OCI-LY7 (cell line): ENCODE results near the gene CHSY3. TPM values are rescaled to one million over a fixed set of nuclear protein-coding genes. Genes with fewer than 3 reads are reported as not detected.

Experiments
- BruUV-seq: library from RNA; stranded (reverse); fragments of 400-500 nt; replicated peaks from 2 replicates; lab custom pipeline; 2021; lab: Mats Ljungman, UMichigan
- CTCF ChIA-PET: fragments of 300-600 bp; sonication (Branson Sonifier 250); formaldehyde crosslinking; loops from one replicate; lab custom pipeline; 2022; ENCODE audit warnings: antibody characterized with exemption; ENCODE audit not compliant: unreplicated experiment; lab: Charles Lee
- POLR2A ChIA-PET: fragments of 300-600 bp; sonication (Branson Sonifier 250); formaldehyde crosslinking; loops from one replicate; lab custom pipeline; 2022; ENCODE audit warnings: antibody characterized with exemption; lab: Charles Lee
- DNase-seq: peaks from one replicate; pipeline ENCODE4 v3.0.0-alpha.2; 2015; ENCODE audit warnings: low spot score
- H2AFZ ChIP-seq: fragments of 200-600 bp; sonication (generic), shearing (Covaris generic); 2 replicates; pipeline ENCODE4 v1.6.1; 2014; ENCODE audit warnings: mild to moderate bottlenecking, antibody characterized with exemption, low read length, moderate library complexity
- H3K27ac ChIP-seq: fragments of 200-600 bp; sonication (generic); 2 replicates; pipeline ENCODE4 v1.5.1; 2014; ENCODE audit warnings: mixed run types, low read depth, mild to moderate bottlenecking, moderate library complexity, low read length, inconsistent platforms; ENCODE audit not compliant: poor library complexity, severe bottlenecking
- H3K36me3 ChIP-seq: fragments of 200-600 bp; sonication (generic); 2 replicates; pipeline ENCODE4 v1.6.1; 2014; ENCODE audit warnings: mild to moderate bottlenecking, antibody characterized with exemption, low read length, moderate library complexity, mixed read lengths; ENCODE audit not compliant: insufficient read depth
- H3K4me1 ChIP-seq: fragments of 200-600 bp; sonication (generic); 2 replicates; pipeline ENCODE4 v1.5.1; 2014; ENCODE audit warnings: mild to moderate bottlenecking, low read length; ENCODE audit not compliant: insufficient read depth, poor library complexity, severe bottlenecking
- H3K4me2 ChIP-seq: fragments of 200-600 bp; sonication (generic); 2 replicates; pipeline ENCODE4 v1.6.1; 2014; ENCODE audit warnings: mild to moderate bottlenecking, low read length
- H3K4me3 ChIP-seq: fragments of 200-600 bp; sonication (generic); 2 replicates; pipeline ENCODE4 v1.5.1; 2014; ENCODE audit warnings: mild to moderate bottlenecking, low read depth, low read length; ENCODE audit not compliant: poor library complexity, severe bottlenecking
- H3K79me2 ChIP-seq: fragments of 200-600 bp; sonication (generic); 2 replicates; pipeline ENCODE4 v1.6.1; 2016; ENCODE audit warnings: low read depth, mild to moderate bottlenecking, low read length, moderate library complexity, mixed read lengths; ENCODE audit not compliant: insufficient read depth
- H3K9me2 ChIP-seq: fragments of 200-600 bp; sonication (generic); 2 replicates; pipeline ENCODE4 v1.6.1; 2016; ENCODE audit warnings: mild to moderate bottlenecking, low read length, mixed read lengths; ENCODE audit not compliant: insufficient read depth
- H3K9me3 ChIP-seq: fragments of 200-600 bp; sonication (generic); 2 replicates; pipeline ENCODE4 v1.6.1; 2014; ENCODE audit warnings: mild to moderate bottlenecking, mixed run types, low read length, mixed read lengths
- H4K20me1 ChIP-seq: fragments of 200-600 bp; sonication (generic); 2 replicates; pipeline ENCODE4 v1.6.1; 2014; ENCODE audit warnings: mild to moderate bottlenecking, antibody characterized with exemption, low read length, moderate library complexity, mixed read lengths; ENCODE audit not compliant: insufficient read depth
- CTCF ChIP-seq: fragments of 200-600 bp; sonication (generic); conservative IDR thresholded peaks from 2 replicates; pipeline ENCODE4 v1.5.1; 2014; ENCODE audit warnings: mild to moderate bottlenecking, antibody characterized with exemption, low read length, moderate library complexity, mixed read lengths
- EZH2phosphoT487 ChIP-seq: fragments of 200-600 bp; sonication (generic); IDR thresholded peaks from 2 replicates; pipeline ENCODE4 v1.6.1; 2018; ENCODE audit warnings: low read depth, borderline replicate concordance, mild to moderate bottlenecking, mixed run types, antibody characterized with exemption, low read length, moderate library complexity, mixed read lengths
- intact Hi-C: fragments of 100-400 bp; cut with micrococcal nuclease; formaldehyde crosslinking; loops from one replicate; pipeline ENCODE4 v1.10.0; 2022; ENCODE audit not compliant: unreplicated experiment
- total RNA-seq, 2 experiments: library from RNA; depleted of rRNA in 1 of 2; stranded (reverse); fragments of >200 nt in 1 of 2; shearing (Covaris generic) in 1 of 2; gene quantifications; 2 replicates each; pipeline ENCODE4 v1.2.3, GENCODE V29; 2014 to 2022

CHSY3 gene
- total RNA-seq, 2 experiments from 2014 or later: not detected

GRCh38 chr5:129912601-129913255 is 8.5 kb downstream of the CHSY3 start:
- no peaks in the 10 kb centered on the region for H3K79me2 ChIP-seq
- DNase-seq: no peak
- H2AFZ ChIP-seq: no peak overlapping the region
- no peak for TF ChIP-seq EZH2phosphoT487
- TF ChIP-seq CTCF: no peak
- no peaks in the 10 kb centered on the region for H3K9me3 ChIP-seq
- no peak overlapping the region for H3K4me3 ChIP-seq
- no TSS peak for BruUV-seq
- H3K36me3 ChIP-seq: no peaks in the 10 kb centered on the region
- H3K27ac ChIP-seq: no peak overlapping the region
- H3K4me2 ChIP-seq: no peak overlapping the region
- CTCF ChIA-PET: no interaction called here
- intact Hi-C loops: no loop called here
- H3K9me2 ChIP-seq: no peaks in the 10 kb centered on the region
- POLR2A ChIA-PET: no interaction called here
- no peaks in the 10 kb centered on the region for H3K4me1 ChIP-seq
- no peaks in the 10 kb centered on the region for H4K20me1 ChIP-seq

GRCh38 chr5:129915415-129915814 is 11.2 kb downstream of the CHSY3 start:
- Histone ChIP-seq H2AFZ (no peak overlapping the region), H3K9me3 (no peaks in the 10 kb centered on the region), H3K4me3 (no peak overlapping the region), H3K4me2 (no peak overlapping the region), H3K36me3 (no peaks in the 10 kb centered on the region), H3K9me2 (no peaks in the 10 kb centered on the region), H3K79me2 (no peaks in the 10 kb centered on the region), H3K27ac (no peak overlapping the region), H3K4me1 (no peaks in the 10 kb centered on the region), H4K20me1 (no peaks in the 10 kb centered on the region)
- intact Hi-C loops: no loop called here
- CTCF ChIA-PET: no interaction called here
- no TSS peak for BruUV-seq
- DNase-seq: no peak
- TF ChIP-seq CTCF (no peak), EZH2phosphoT487 (no peak)
- POLR2A ChIA-PET: no interaction called here

- Histone ChIP-seq H3K27ac (no peak overlapping the region), H3K9me3 (no peaks in the 10 kb centered on the region), H3K4me3 (no peak overlapping the region), H3K9me2 (no peaks in the 10 kb centered on the region), H2AFZ (no peak overlapping the region), H3K4me1 (no peaks in the 10 kb centered on the region), H3K79me2 (no peaks in the 10 kb centered on the region), H4K20me1 (no peaks in the 10 kb centered on the region), H3K36me3 (no peaks in the 10 kb centered on the region), H3K4me2 (no peak overlapping the region)
- TF ChIP-seq CTCF (no peak), EZH2phosphoT487 (no peak)
- CTCF ChIA-PET: no interaction called here
- no peak for DNase-seq
- POLR2A ChIA-PET: no interaction called here
- intact Hi-C loops: no loop called here
- BruUV-seq: no TSS peak
These were observed 13.0 kb downstream of the CHSY3 start for GRCh38 chr5:129917224-129917623.
